ENCODE data around the gene TBXA2R.
"Not testable (repeated sequence)": the region's sequence is repeated elsewhere in the genome, so short reads cannot be mapped to it uniquely, and the experiment has no call there.

TBXA2R gene

GRCh38 chr19:3573858-3574637 is 32.6 kb downstream of the TBXA2R start:
- Mint-ChIP-seq H3K4me1 (ENCODE audit: low read depth) (peaks cover 5% of the 10 kb centered on the region), H3K36me3 (ENCODE audit: low read depth) (peaks cover 9% of the 10 kb centered on the region), H3K27me3 (ENCODE audit: low read depth) (no peaks in the 10 kb centered on the region), H3K9me3 (no peaks in the 10 kb centered on the region), H3K4me3 (peak overlapping the region; percentile 76), H3K27ac (peak overlapping the region; percentile 72)

GRCh38 chr19:3573162-3573857 is 33.4 kb downstream of the TBXA2R start:
- peak overlapping the region; percentile 76 for H3K4me3 Mint-ChIP-seq

GRCh38 chr19:3572855-3573161 is 33.9 kb downstream of the TBXA2R start, which contains the start of gene HMG20B:
Gene HMG20B, plus strand, starts transcription at chr19:3572944. Its CDS starts 366 bp downstream, at chr19:3573310.
- H3K36me3 Mint-ChIP-seq (ENCODE audit: low read depth) = peaks cover 9% of the 10 kb centered on the region
- H3K4me1 Mint-ChIP-seq (ENCODE audit: low read depth) = peaks cover 5% of the 10 kb centered on the region
- H3K4me3 Mint-ChIP-seq = peak within 1 kb of the TSS; percentile 76
- H3K9me3 Mint-ChIP-seq = no peaks in the 10 kb centered on the region
- H3K27ac Mint-ChIP-seq = peak within 1 kb of the TSS; percentile 72
- H3K27me3 Mint-ChIP-seq (ENCODE audit: low read depth) = no peaks in the 10 kb centered on the region

More at GRCh38 chr19:3573162-3573857, 33.4 kb downstream of the TBXA2R start:
- Mint-ChIP-seq H3K9me3 (no peaks in the 10 kb centered on the region), H3K27ac (peak overlapping the region; percentile 62), H3K27me3 (ENCODE audit: low read depth) (no peaks in the 10 kb centered on the region), H3K4me1 (ENCODE audit: low read depth) (peaks cover 5% of the 10 kb centered on the region), H3K36me3 (ENCODE audit: low read depth) (peaks cover 9% of the 10 kb centered on the region)

GRCh38 chr19:3572132-3572854 is 34.4 kb downstream of the TBXA2R start:
- Mint-ChIP-seq H3K36me3 (ENCODE audit: low read depth) (peaks cover 9% of the 10 kb centered on the region), H3K9me3 (no peaks in the 10 kb centered on the region), H3K27me3 (ENCODE audit: low read depth) (no peaks in the 10 kb centered on the region), H3K4me1 (ENCODE audit: low read depth) (peaks cover 5% of the 10 kb centered on the region), H3K4me3 (peak overlapping the region; percentile 72), H3K27ac (peak overlapping the region; percentile 70)

- Mint-ChIP-seq H3K27me3 (ENCODE audit: low read depth) (no peaks in the 10 kb centered on the region), H3K4me3 (no peak overlapping the region), H3K36me3 (ENCODE audit: low read depth) (peaks cover 9% of the 10 kb centered on the region), H3K27ac (peak overlapping the region; percentile 31), H3K9me3 (no peaks in the 10 kb centered on the region), H3K4me1 (ENCODE audit: low read depth) (peaks cover 5% of the 10 kb centered on the region)
Observed at GRCh38 chr19:3570606-3571011, 36.1 kb downstream of the TBXA2R start.

- not testable (repeated sequence) for H3K27me3 Mint-ChIP-seq (ENCODE audit: low read depth); H3K36me3 Mint-ChIP-seq (ENCODE audit: low read depth); H3K9me3 Mint-ChIP-seq; H3K4me1 Mint-ChIP-seq (ENCODE audit: low read depth); H3K4me3 Mint-ChIP-seq; H3K27ac Mint-ChIP-seq
Observed at GRCh38 chr19:3570042-3570441, 36.6 kb downstream of the TBXA2R start.

GRCh38 chr19:3565139-3565538 is 41.5 kb downstream of the TBXA2R start:
- Mint-ChIP-seq H3K4me1 (ENCODE audit: low read depth) (no peaks in the 10 kb centered on the region), H3K27ac (no peak overlapping the region), H3K27me3 (ENCODE audit: low read depth) (no peaks in the 10 kb centered on the region), H3K36me3 (ENCODE audit: low read depth) (no peaks in the 10 kb centered on the region), H3K4me3 (no peak overlapping the region), H3K9me3 (no peaks in the 10 kb centered on the region)

GRCh38 chr19:3563709-3564524 is 42.8 kb downstream of the TBXA2R start:
- no peak overlapping the region for H3K27ac Mint-ChIP-seq
- no peaks in the 10 kb centered on the region for H3K4me1 Mint-ChIP-seq (ENCODE audit: low read depth)
- H3K4me3 Mint-ChIP-seq = no peak overlapping the region
- no peaks in the 10 kb centered on the region for H3K36me3 Mint-ChIP-seq (ENCODE audit: low read depth)
- H3K27me3 Mint-ChIP-seq (ENCODE audit: low read depth) = no peaks in the 10 kb centered on the region
- H3K9me3 Mint-ChIP-seq = no peaks in the 10 kb centered on the region

- H3K9me3 Mint-ChIP-seq = no peaks in the 10 kb centered on the region
- peak within 1 kb of the TSS; percentile 95 for H3K27ac Mint-ChIP-seq
- H3K4me1 Mint-ChIP-seq (ENCODE audit: low read depth) = peaks cover 34% of the 10 kb centered on the region
- peak within 1 kb of the TSS; percentile 99 for H3K4me3 Mint-ChIP-seq
- H3K27me3 Mint-ChIP-seq (ENCODE audit: low read depth) = no peaks in the 10 kb centered on the region
- H3K36me3 Mint-ChIP-seq (ENCODE audit: low read depth) = peaks cover 6% of the 10 kb centered on the region
Observed at GRCh38 chr19:3557461-3558248, 49.0 kb downstream of the TBXA2R start, which contains the start of gene MFSD12. Gene MFSD12, minus strand, starts transcription at chr19:3557586. Its CDS starts 183 bp downstream, at chr19:3557403.

GRCh38 chr19:3556978-3557460 is 49.7 kb downstream of the TBXA2R start:
- Mint-ChIP-seq H3K4me3 (peak overlapping the region; percentile 99), H3K36me3 (ENCODE audit: low read depth) (peaks cover 6% of the 10 kb centered on the region), H3K27me3 (ENCODE audit: low read depth) (no peaks in the 10 kb centered on the region), H3K4me1 (ENCODE audit: low read depth) (peaks cover 34% of the 10 kb centered on the region), H3K27ac (peak overlapping the region; percentile 95), H3K9me3 (no peaks in the 10 kb centered on the region)

- Mint-ChIP-seq H3K27me3 (ENCODE audit: low read depth) (no peaks in the 10 kb centered on the region), H3K9me3 (no peaks in the 10 kb centered on the region), H3K4me1 (ENCODE audit: low read depth) (peaks cover 34% of the 10 kb centered on the region), H3K36me3 (ENCODE audit: low read depth) (peaks cover 6% of the 10 kb centered on the region), H3K4me3 (peak overlapping the region; percentile 99), H3K27ac (peak overlapping the region; percentile 95)
Observed at GRCh38 chr19:3556423-3556977, 50.2 kb downstream of the TBXA2R start.

GRCh38 chr19:3555653-3556422 is 50.8 kb downstream of the TBXA2R start:
- Mint-ChIP-seq H3K4me1 (ENCODE audit: low read depth) (peaks cover 34% of the 10 kb centered on the region), H3K27me3 (ENCODE audit: low read depth) (no peaks in the 10 kb centered on the region), H3K36me3 (ENCODE audit: low read depth) (peaks cover 6% of the 10 kb centered on the region), H3K4me3 (peak overlapping the region; percentile 99), H3K27ac (peak overlapping the region; percentile 95), H3K9me3 (no peaks in the 10 kb centered on the region)

All from T-helper 1 cell treated with Interleukin-12 subunit alpha and Interleukin-12 subunit beta and Interleukin-4 antibody, amounts not matched to agents 30 μg/mL and 1 μg/mL, for 36 hours (primary cell).